GM04504 (cell line): ENCODE data around the gene GRIK1.
A peak's percentile ranks its signal among the peaks of the same experiment; 100 is the strongest.

ENCODE experiments used
- DNase-seq: peaks from one replicate; pipeline ENCODE4 v3.0.0-alpha.2; 2012; ENCODE audit warnings: low read depth

Gene GRIK1

GRCh38 chr21:29671728-29672127 is 268.1 kb downstream of the GRIK1 start:
- no peak for DNase-seq

- DNase-seq = no peak
Observed at GRCh38 chr21:29670228-29670627, 269.6 kb downstream of the GRIK1 start.

DNA sequence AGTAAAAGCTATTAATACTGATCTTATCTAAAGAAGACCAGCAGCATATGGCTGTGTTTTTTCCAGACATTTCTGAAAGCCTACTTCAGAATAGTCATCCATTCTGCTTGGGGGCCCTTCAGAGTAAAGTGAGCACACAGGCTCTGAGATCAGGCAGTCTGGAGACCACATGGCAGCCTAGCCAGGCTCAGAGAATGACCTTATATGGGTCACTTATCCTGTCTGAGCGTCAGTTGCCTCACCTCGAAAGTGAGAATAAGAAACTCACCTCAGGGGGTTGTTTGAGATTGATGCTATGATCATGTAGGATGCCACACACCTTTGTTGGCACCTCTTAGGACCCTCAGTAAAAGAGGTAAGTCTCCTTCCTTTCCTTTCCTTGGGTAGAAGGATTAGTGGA is 270.4 kb downstream of the GRIK1 start:
- DNase-seq = no peak

- DNase-seq = no peak
Observed at GRCh38 chr21:29667651-29668050, 272.1 kb downstream of the GRIK1 start.

DNA sequence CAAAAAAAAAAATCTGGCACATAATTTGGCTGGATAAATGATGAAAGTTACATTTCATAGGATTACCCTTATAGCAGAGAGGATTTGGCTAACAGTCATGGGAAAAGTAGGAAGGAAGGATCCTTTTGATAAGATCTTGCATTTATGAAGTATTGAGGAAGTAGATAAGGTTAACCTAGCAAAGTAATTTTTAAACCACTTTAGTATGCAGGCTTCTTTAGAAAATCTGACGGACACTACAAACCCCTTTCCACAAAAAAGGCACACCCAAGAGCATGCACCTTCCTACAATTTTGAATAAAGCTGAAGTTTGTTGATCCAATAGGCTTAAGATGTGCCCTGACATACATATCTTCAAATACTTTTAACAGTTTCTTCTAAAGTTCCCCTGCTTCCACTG is 275.2 kb downstream of the GRIK1 start:
- DNase-seq = no peak

DNA sequence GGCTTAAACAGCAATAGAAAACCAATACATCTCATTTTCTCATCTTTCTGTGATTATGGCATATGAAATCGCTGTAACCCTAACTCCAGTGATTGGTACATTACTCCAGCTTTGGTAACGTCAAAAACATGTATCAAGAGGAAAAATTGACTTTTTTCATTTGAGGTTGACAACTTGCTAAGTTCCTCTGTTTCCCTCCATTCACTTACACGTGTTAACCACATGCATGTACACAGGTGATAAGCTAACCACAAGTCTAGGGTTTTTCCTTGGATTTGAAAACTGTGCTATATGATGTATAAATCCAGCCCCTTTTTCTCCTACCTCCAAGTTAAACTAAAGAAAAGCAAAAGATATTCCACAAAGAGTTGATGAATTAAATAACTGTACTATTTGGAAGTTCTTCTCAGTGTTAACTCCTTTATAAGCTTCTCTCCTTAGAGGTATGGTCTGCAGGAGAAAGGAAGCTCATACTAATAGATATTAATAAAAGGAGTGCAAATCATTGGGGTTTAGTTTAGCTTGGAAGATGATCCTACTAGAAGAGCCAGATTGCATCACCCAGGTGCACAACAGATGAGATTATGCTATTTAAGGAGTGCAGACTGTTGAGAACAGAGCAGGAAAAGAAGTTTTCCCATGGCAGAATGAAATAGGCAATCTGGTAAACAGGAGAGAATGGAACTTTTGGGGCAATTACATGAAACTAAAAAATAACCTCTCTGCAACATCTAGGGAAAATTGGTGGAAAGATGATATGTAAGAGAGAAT is 277.9 kb downstream of the GRIK1 start:
- DNase-seq = no peak

GRCh38 chr21:29660047-29660720 is 279.6 kb downstream of the GRIK1 start:
- no peak for DNase-seq

- no peak for DNase-seq
Observed at GRCh38 chr21:29658934-29659203, 280.9 kb downstream of the GRIK1 start.

DNA sequence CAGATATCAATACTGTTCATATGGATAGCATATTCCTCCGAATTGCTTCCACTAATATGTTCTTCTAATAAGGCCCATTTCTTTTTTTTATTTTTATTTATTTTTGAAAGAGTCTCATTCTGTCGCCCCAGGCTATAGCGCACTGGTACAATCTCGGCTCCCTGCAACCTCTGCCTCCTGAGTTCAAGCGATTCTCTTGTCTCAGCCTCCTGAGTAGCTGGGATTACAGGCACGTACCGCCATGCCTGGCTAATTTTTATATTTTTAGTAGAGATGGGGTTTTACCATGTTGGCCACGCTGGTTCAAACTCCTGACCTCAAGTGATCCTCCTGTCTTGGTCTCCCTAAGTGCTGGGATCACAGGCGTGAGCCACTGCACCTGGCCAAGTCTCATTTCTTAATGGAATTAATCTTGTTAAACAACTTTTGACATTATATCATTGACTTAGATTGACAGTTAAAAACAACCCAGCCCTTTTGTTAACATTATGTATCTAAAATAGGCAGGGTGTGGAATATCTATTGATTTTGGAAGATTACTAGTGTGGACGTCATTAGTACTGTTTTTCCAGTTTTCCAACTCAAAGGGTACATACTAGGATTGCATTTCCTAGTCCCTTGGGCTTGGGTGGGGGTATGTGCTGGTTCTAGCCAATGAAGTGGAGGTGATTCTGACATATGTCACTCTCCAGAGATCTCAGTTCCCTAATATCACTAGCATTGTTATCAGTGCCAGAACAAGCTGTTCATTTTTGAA is 281.4 kb downstream of the GRIK1 start:
- no peak for DNase-seq

DNA sequence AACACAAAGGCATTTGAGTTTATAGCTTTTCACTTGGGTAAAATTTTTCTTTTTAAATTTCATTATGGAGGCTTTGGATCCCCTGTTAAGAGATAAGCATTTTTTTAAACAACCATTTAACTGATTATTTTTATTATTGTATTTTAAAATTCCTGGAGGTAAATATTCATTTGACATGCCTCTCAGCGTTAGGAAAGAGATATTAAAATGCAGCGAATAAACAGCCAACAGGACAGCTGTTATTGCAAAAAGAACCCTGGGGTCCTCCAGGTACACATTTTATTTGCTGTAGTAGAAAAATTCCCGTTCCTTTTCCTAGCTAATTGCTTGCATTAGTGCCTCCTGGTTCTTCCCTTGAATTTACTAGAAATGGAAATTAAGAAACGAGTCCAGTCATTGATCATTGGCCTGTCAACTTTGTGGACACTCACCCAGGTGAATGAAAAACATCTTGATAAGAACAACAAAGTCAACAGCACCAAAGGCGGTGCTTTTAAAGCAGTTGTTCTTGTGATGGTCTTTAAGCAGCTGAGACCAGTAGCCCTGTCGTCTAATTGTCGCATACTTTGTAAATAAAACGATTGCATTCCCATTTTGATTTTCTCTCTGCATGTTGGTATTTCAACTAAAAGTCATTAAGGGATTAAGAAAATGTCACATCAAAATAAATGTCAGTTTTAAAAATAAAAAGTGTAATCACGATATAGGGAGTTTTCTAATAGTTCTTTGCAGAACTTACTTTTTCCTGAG is 282.4 kb downstream of the GRIK1 start:
- no peak for DNase-seq

- peak; percentile 33 for DNase-seq
Observed at GRCh38 chr21:29656504-29657239, 283.1 kb downstream of the GRIK1 start.

- no peak for DNase-seq
Observed at GRCh38 chr21:29655577-29655976, 284.2 kb downstream of the GRIK1 start.

- no peak for DNase-seq
Observed at GRCh38 chr21:29654855-29655254, 284.9 kb downstream of the GRIK1 start.

- DNase-seq = no peak
Observed at GRCh38 chr21:29654203-29654602, 285.6 kb downstream of the GRIK1 start.

DNA sequence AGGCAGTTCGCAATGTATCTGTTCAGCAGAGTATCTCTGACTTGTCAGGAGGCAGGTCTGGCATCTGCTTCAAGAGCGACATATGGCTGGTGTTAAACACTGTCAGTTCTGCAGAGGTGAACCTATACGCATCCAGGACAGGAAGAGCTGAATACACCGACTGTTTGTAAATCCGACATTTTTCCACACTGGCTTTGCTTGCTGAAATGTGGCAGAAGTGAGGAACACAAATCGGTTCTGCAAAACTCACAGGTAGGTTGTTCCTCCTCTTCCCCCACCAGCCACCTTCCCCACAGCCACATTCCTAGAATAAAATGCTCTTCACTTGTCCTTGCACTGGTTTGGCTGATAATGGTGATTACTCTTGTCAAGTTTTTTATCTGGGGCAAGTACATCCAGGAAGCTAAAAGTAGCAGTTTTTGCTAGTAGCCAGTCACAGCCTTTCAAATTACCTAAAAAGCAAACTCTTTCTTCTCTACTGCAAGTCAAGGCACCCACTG is 289.2 kb downstream of the GRIK1 start:
- DNase-seq = no peak

- DNase-seq = no peak
Observed at GRCh38 chr21:29649406-29649814, 290.4 kb downstream of the GRIK1 start.

GRCh38 chr21:29648710-29649240 is 291.0 kb downstream of the GRIK1 start:
- no peak for DNase-seq

DNA sequence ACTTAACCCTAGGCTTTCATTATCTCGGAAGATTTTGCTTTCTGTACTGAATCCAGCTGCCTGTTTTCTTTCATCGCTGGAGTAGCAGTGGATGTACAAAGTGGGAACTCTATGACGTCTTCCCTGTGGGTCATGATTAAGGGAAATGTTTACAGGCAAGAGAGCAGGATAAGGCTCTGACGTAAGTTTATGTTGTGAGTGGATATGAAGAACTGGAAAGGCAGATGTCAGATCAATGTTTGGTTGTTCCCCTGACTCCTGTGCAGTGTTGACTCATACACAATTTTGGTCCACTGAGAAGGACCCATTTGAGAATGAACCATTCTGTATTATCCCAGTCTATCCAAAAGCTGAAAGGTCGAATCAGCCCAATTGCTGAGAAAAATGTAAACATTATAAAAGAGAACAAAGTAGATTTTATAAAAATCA is 292.4 kb downstream of the GRIK1 start:
- no peak for DNase-seq

DNA sequence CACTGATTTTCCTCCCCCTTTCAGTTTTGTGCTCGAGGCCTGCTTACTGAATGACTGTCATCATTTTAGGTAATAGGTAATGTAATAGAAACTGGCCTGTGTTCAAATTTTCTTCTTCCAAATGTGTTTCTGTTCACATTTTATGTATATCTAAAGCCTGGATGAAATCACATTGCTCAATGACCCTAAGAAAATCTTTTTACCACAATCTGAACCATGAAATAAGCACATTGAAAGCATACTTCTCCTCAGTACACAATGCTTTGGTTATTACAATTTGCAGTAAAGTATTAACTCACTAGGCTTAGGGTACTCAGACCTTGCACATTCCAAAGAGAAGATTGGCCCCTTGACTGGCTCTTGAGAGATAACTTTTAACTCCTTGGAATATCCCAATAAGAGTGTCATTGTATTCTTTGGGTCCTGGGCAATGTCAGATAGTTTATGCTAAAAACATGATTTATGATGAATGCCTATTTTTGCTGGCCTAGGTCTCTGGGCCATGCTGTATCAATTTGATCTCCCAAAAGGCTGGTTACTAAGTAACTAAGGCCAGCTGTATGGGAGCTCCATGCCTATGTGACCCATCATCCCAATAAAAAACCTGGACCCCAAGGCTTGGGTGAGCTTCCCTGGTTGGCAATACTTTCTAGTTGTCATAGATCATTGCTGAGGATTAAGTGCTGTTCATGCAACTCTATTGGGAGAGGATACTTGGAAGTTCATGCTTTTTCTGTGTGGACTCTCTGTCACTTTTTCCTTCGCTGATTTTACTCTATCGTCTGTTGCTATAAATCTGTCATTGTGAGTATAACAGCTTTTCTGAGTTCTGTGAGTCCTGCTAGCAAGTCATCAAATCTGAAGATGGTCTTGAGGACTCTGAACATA is 293.9 kb downstream of the GRIK1 start:
- DNase-seq = no peak

DNA sequence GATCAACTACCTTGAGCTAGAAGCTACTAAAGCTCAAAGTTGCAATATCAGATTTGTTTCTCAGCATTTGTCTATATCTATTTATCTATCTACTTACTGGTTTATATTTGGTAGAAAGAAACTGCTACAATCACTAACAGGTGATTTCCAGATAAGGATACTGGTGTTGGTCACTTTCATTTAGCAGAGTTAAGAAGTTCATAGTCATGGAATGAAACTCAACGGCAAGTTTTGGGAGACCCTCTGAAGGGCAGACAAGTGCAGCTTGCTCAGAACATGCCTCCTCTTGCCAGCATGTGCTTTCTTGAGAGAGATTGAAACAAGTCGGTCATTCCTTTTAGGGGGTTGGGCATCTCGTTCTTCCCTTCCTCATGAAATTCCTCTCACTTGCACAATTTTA is 296.5 kb downstream of the GRIK1 start:
- no peak for DNase-seq
